Bone marrow (tissue), 2 donors: ENCODE data around the gene KIF26B.
A peak's percentile ranks its signal among the peaks of the same experiment; 100 is the strongest.
"Not testable (repeated sequence)": the region's sequence is repeated elsewhere in the genome, so short reads cannot be mapped to it uniquely, and the experiment has no call there.

Experiments
- DNase-seq, 2 donors: peaks; one replicate each; lab custom pipeline; 2025; lab: John Stamatoyannopoulos, UW

KIF26B gene

GRCh38 chr1:245154429-245155271, at the start of gene KIF26B:
Gene KIF26B, plus strand, starts transcription at chr1:245154985. Its CDS starts 440 bp downstream, at chr1:245155425.
- DNase-seq = peak in 1 of 2 donors; percentile 24

DNA sequence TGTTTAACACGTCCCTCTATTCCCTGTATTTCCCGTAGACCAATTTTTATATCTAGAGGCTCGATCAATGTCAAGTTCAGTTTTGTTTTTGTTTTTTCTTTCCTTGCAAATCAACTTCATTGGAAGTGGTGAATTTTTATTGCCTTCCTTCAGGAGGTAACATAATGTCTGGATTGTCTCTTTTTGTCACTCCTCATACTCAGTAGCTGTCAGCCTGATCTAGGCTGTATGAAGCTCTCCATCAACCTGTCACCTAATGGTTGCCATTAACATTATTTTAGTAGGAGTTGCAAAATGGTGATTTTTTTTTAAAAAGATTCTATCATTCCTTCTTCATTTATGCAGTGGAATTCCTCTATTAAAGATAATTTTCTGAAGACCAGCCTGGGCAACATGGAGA, 49.7 kb upstream of the KIF26B start:
- DNase-seq = no peak

DNA sequence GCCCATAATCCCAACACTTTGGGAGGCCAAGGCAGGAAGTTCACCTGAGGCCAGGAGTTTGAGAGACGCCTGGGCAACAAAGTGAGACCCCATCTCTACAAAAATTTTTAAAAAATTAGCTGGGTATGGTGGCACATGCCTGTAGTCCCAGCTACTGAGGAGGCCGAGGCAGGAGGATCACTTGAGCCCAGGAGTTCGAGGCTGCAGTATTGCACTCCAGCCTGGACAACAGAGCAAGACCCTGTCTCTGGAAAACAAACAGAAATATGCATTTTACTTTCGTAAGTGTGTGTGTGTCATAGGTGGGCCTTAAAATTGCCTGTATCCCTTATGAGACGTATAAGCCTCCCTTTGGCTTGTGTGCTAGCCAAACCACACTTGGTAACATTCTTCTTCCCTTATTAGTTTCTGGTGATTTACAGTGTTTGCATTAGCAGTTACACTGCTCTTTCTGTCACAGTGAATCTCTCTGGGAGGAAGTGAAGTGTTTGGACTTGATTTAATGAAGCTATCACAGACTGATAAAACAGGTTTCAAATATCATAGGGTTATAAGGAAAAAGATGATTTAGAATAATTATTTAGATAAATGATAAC, 48.9 kb upstream of the KIF26B start:
- DNase-seq = no peak

DNA sequence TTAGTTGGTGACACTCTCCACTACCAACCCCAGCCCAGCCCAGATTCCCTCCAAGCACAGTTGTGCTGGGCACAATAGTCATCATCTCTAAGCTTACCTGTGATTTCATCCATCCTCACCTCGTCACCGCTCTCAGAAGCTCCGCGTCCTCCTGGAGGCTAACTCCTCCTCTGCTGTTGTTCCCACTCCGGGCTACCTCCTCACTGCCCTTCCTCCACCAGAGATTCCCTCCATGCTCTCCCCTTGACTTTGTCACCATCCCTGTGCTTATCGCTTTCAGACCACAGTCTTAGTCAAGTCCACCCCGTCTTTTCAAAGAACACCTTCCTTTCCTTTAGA, 47.0 kb upstream of the KIF26B start:
- DNase-seq = no peak

GRCh38 chr1:245108246-245108645, 46.5 kb upstream of the KIF26B start:
- no peak for DNase-seq

- no peak for DNase-seq
Measured at GRCh38 chr1:245108909-245109308, 45.9 kb upstream of the KIF26B start.

DNA sequence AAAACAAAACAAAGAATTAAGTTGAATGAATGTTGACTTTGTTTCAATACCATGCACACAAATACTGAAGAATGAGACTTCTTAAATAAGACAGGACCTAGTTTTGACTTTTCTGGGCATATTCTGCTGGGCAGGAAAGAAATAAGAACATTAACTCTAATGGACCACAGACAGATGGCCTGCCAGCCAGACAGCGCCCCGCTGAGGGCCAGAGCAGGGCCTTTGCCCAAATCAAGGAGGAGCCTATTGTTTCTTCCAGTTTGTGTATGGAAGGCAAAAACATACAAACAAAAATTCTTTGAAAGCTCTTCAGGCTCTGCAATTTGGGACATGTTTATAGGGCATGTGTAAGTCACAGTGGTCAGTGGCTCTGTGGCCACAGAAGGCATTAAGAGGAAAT, 44.4 kb upstream of the KIF26B start:
- no peak for DNase-seq

DNA sequence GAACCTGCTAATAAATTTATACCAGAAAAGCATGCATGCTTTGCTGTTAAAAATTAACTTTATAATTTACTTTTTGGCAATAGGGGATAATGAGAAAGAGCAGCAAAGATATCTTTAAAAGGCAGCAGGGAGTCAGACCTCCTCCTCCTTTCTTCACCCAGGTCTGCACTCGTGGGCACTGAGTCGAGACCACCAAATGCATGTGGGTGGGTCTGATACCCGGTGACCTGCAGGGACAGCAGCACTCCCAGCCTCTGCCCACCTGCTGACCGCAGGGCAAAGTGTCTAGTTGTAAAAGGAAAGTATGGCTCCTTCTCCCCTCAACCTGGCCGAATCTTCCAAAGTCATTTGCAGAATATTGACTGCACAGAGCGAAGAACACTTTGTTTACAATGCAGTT, 43.7 kb upstream of the KIF26B start:
- no peak for DNase-seq

- DNase-seq = no peak
Measured at GRCh38 chr1:245113649-245114048, 41.1 kb upstream of the KIF26B start.

DNA sequence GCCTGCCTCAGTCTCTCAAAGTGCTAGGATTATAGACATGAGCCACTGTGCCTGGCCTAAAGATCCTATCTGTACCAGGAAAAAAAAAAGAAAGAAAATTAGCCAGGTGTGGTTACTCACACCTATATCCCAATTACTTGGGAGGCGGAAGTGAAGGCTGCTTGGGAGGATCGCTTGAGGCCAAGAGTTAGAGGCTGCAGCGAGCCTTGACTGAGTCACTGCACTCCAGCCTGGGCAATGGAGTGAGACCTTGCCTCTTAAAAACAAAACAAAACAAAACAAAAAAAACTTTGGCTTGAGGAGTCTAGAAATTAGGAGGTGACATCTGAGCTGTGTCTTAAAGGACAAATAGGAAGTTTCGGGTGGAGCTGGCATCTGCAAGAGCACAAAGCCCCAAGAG, 38.7 kb upstream of the KIF26B start:
- DNase-seq = no peak

- DNase-seq = no peak
Measured at GRCh38 chr1:245116751-245117150, 38.0 kb upstream of the KIF26B start.

DNA sequence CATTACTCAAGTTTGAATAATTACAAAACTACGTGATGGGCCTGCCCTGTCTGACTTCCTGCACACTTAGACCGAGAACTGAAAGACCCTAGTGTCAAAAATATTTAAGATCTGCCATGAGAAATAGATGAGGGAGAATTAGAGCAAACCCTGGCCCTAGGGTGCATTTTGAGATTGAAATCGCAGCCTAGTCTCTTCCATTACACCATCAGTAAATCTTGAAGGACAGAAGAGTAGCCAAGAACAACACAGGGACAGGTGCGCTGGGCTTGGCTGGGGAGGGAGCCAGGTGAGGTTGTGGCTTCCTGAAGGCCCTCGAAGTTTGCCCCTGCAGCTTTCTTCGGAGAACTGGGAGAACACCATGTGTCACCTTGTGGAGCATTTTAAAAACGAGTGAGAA, 36.7 kb upstream of the KIF26B start:
- DNase-seq = no peak

DNA sequence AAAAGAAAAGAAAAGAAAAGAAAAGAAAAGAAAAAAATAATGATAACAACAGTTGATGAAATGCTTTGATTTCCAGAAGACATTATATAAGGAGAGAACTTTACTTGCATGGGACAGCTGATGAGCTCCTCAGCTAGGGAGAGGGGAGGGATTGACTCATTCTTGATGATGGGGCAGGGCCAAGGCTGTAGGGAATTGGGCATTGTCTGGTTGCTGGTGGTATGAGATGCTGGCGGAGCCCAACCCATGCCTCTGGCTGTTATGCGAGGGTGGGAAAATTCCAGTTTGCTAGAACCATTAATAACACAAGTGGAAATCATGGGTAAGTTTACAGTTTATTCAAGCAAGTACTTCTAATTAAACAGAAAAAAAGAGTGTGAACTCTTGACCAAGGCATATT, 36.0 kb upstream of the KIF26B start:
- no peak for DNase-seq

GRCh38 chr1:245121523-245121922, 33.3 kb upstream of the KIF26B start:
- no peak for DNase-seq

GRCh38 chr1:245124241-245124640, 30.5 kb upstream of the KIF26B start:
- DNase-seq = no peak

- DNase-seq = no peak
Measured at GRCh38 chr1:245124644-245125043, 30.1 kb upstream of the KIF26B start.

- no peak for DNase-seq
Measured at GRCh38 chr1:245126530-245126929, 28.3 kb upstream of the KIF26B start.

GRCh38 chr1:245128381-245129101, 26.2 kb upstream of the KIF26B start:
- DNase-seq = no peak

- no peak for DNase-seq
Measured at GRCh38 chr1:245129319-245130240, 25.2 kb upstream of the KIF26B start.

DNA sequence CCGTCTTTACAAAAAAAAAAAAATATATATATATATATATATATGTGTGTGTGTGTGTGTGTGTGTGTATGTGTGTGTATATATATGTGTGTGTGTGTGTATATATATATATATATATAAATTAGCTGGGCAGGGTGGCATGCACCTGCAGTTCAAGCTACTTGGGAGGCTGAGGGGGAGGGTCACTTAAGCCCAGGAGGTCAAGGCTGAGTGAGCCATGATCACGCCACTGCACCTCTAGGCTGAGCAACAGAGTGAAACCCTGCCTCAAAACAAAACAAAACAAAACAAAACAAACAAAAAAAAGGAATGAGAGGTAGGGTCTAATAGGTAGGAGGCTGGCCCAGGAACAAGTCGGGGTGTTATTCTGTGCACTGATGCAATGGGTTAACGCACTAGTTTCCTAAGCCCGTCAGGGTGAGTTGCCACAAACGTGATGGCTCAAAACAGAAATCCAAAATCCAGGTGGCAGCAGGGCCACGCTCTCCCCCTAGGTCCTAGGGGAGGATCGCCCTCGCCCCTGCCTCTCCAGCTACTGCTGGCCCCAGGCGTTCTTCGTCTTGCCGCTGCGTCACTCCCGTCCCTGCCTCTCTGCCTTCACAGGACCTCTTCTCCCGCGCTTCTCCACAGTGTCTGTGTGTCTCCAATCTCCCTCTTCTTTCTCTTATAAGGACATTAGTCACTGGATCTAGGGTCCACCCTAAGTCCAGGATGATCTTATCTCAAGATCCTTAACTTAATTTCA, 24.3 kb upstream of the KIF26B start:
- DNase-seq = not testable (repeated sequence)

GRCh38 chr1:245131026-245131393, 23.8 kb upstream of the KIF26B start:
- DNase-seq = no peak
